Amniotic stem cell (primary cell): ENCODE results near the gene MUC6.
"Not testable (repeated sequence)": the region's sequence is repeated elsewhere in the genome, so short reads cannot be mapped to it uniquely, and the experiment has no call there.

Experiments
- DNase-seq: peaks from one replicate; lab custom pipeline; 2025; lab: John Stamatoyannopoulos, UW

MUC6 gene

GRCh38 chr11:986270-986951 lies 50.1 kb downstream of the MUC6 start:
- DNase-seq, result no peak

- DNase-seq, result no peak
These were observed 50.7 kb downstream of the MUC6 start for GRCh38 chr11:985848-986247.

DNA sequence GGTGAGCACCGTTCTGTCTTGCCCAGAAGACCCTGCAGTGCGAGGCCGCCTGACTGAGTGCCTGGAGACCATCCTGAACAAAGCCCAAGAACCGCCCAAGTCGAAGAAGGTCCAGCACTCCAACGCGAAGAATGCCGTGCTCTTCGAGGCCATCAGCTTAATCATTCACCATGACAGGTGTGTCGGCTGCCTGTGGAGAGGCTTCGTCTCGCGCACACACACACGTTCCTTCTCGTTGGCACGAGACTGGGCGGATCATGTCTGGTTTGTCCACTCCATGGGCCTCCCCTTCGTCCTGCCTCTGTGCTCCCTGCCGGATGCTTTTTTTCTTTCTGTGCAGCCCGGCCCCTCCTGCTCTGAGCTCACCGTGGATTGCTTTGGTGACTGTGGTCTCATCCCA lies 51.1 kb downstream of the MUC6 start:
- no peak for DNase-seq

DNA sequence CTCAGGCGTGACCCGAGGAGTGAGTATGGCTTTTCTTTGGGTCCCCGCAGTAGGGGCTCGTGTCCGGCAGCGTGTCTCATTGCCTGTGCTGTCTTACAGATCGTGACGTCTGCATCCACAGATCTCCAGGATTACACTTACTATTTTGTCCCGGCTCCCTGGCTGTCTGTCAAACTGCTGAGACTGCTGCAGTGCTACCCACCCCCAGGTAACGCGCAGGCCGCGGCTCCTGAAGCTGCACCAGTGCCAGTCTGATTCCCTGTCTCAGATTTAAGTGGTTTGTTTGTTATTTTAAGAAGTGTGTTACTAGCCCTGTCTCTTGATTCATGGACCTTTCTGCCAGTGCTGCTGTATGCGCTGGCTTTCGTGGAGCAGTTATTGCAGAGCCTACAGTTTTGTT lies 52.0 kb downstream of the MUC6 start:
- no peak for DNase-seq

DNA sequence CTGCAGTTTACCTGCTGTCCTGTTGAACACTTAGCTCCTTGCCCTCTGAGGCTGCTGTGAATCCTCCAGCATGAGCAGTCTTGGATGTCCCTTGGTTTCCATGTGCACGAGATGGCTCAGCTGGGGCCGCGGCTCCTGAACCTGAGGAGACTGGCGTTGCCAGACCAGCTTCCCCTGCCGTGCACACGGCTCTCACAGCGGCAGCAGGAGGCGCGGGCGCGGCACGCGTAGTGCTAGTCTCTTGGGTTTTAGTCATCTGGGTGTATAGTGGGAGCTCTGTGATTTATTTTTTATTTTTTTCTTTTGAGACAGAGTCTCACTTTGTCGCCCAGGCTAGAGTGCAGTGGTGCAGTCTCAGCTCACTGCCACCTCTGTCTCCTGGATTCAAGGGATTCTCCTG lies 54.8 kb downstream of the MUC6 start:
- DNase-seq, result no peak

DNA sequence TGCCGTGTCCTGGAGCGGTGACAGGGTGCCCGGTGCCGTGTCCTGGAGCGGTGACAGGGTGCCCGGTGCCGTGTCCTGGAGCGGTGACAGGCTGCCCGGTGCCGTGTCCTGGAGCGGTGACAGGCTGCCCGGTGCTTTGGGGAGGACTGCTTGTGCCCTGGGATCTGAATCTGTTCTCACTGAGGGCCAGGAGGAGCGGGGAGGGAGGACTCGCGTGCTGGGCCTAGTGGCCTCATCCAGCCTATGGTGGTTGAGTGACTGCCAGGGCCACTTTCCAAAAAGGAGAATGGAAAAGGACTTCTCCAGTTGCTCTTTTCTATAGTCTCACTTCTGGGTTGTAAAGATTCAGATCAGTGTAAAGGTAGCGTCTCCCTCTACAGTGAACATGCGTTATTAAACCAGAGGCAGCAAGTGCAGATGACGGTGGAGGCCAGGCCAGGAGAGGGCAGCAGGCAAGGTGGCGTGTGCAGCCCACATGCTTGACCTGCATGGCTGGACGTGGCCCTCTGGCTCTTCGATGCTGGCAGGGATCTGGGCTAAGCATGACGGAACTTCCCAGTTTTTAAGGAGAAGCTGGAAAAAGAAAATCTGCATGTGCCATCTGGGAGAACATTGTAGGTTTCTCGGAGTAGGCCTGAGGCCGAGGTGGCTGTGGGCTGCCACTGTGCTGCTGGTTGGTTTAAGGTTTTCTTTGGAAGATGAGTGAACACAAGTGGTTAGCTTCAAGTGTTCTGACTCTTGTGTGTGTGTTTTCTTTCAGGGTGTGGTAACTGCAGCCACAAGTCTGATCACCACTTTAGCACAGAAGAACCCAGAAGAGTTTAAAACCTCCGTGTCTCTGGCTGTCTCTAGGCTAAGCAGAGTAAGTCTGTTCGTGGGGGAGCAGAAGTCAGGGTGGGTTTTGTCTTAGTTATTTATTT lies 55.8 kb downstream of the MUC6 start:
- no peak for DNase-seq

DNA sequence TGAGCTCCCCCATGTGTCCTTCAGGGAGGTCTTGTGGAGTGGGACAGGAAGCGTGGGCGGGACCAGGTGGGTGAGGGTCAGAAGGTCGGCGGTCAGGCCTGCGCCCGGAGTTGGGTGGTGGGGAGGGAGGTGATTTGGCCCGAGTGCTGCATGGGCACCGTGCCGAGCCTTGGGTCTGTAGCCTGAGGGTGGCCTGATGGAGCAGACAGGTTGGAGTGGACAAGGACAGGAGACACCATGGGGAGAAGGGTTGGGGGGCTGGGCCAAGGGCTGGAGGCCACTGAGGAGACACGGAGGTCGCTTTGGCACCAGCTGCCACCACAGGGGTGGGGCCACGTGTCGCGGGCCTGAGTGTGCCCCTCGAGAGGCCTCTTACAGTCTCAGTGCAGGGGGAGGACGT lies 57.7 kb downstream of the MUC6 start:
- DNase-seq, result no peak

GRCh38 chr11:977830-978720 lies 58.4 kb downstream of the MUC6 start:
- no peak for DNase-seq

DNA sequence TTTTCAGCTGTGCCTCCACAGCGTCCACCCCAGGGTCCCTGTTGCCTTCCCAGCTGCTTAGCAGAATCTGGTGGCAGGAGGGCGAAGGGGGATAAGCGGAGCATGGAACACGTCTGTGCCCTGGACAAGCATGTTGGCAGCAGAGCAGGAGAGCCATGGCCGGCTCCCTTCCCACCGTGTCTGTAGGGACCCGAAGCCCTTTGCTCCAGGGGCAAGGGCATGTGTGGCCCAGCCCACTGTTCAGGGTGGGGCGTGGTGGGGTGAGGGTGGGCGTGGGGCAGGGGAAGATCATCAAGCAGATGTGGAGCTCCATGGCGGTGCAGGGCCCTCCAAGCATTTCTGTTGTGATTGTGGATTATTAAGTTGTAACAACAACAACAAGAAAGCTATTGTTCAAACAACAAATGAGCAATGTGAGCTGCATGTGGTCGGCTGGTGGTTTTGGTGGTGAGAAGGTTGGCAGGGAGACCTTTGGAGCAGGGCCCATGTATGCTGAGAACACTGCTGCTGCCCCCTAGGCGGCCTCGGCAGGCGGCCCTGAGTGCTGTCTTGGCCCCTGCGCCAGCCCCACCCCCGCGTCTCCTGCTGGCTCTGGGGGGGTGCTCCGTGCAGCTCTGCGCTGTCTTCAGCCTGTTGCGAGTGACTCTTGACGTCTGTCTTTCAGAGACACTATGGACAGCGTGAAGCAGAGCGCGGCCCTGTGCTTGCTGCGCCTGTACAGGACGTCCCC lies 59.9 kb downstream of the MUC6 start:
- no peak for DNase-seq

GRCh38 chr11:975827-976226 lies 60.7 kb downstream of the MUC6 start:
- DNase-seq, result no peak

DNA sequence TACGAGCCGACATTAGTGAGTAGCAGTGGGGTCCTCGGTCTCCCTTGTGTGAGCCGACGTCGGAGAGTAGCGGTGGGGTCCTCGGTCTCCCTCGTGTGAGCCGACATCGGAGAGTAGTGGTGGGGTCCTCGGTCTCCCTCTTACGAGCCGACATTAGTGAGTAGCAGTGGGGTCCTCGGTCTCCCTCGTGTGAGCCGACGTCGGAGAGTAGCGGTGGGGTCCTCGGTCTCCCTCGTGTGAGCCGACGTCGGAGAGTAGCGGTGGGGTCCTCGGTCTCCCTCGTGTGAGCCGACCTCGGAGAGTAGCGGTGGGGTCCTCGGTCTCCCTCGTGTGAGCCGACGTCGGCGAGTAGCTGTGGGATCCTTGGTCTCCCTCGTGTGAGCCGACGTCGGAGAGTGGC lies 61.1 kb downstream of the MUC6 start:
- not testable (repeated sequence) for DNase-seq

DNA sequence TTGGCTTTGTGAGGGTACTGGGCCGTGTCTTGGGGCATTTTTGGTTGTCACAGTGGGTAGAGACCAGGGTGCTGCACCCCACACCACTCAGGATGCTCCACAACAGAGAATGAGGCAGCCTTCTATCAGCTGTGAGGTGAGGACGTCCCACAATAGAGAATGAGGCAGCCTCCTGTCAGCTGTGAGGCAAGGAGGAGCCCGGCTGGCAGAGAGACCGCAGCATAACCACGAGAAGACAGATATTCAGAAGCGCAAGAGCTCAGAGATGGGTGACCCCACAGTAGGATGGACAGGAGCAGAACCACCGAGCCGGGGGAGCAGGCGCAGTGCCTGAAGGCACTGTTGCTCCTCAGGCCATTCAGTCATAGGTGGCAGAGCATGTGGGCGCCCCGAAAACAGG lies 63.3 kb downstream of the MUC6 start:
- no peak for DNase-seq

DNA sequence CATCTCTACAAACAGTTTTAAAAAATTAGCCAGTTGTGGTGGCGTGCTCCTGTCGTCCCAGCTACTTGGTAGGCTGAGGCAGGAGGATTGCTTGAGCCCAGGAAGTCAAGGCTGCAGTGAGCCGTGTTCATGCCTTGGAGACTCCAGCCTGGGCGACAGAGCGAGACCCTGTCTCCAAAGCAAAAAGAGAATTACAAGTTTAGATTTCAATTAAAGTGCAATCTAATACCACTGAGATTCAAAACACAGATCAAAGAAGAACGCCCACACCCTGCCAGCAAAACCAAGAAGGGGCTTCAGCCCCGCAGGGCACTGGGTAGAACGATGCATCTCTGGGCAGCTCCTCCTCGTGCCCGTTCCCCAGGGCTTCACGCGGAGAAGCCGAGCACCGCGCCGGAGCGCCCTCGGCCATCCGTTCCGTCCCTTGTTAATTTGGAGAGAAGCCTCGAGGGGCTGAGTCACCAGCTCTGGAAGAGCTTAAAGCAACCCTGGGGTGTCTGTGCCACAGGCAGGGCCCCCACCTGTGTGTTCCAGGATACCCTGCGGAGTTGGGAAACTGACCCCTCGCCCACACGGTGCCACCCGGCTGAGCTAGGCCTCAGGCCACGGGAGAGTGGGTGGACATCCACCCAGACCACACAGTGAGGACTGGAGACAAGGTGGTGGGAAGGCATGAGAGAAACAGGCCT lies 63.9 kb downstream of the MUC6 start:
- DNase-seq, result no peak

- DNase-seq, result no peak
These were observed 64.7 kb downstream of the MUC6 start for GRCh38 chr11:971731-972365.

DNA sequence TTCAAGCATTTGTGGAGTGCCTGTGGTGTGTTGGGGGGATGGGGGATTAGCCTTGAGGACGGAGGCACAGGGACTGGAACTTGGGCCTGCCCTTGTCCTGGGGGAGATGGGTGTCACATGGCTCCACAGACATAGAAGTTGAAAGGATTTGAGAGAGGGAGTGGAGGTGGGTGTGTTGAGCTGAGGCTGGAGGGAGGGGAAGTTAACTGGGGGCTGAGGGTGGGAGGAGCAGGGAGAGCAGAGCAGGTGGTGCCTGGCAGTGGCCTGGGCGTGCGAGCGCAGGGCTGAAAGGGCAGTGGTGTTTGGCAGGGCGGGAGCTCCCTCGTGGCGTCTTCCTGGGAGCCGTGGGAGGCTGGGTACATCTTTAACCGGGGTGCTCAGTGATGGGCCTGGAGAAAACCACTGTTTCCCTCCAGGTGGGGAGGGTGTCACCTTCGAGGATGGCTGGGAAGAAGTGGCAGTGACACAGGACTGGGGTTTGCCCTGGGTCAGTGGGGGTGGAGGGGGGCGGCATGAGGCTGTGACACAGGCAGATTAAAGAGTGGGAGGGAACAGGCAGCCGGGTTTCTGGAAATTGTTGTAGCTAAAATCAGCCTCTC lies 65.3 kb downstream of the MUC6 start:
- no peak for DNase-seq

GRCh38 chr11:970319-970871 lies 66.1 kb downstream of the MUC6 start:
- DNase-seq, result no peak

DNA sequence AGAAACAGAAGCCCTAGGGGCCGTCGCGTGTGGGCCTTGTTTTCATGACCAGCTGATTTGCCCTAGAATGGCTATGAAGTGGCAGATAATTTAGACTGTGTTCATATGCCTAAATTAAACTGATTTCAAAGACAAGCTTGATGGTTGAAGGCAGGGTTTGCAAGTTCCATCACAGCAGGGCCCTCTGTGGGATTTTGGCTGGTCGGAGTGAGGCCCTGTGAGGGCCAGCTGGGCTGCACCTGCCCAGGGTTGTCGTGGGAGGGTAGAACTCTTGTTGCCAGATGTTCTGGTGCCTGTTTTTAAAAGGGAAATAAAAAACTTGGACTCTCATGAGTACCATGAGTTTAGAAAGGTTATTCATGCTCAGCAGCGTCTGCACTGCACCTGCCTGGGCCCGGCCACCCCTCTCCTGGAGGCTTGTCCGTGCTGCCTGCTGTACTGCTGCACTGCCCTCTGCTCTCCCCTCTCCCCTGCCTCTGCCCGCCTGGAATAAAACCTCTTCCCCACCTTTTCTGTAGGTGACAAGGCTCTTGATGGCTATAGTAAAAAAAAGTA lies 66.8 kb downstream of the MUC6 start:
- DNase-seq, result no peak

DNA sequence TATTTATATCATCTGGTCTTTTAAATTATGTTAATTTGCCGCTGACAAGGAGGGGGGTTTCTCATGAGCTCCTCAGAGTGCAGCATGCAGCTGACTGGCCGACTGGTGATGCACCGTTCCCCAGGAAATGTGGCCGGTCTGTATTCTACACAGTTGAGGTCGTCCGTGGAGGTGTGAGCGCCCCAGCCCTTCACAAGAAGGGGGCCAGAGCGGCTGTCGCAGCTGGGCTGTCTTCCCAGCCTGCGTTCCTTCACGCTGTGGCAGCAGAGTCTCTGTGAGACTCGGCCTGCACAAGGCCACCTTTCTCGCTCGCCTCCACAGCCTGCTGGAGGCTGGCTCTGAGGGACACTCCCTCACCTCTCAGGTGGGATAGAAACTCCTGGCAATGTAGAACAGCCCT lies 67.7 kb downstream of the MUC6 start:
- DNase-seq, result no peak

DNA sequence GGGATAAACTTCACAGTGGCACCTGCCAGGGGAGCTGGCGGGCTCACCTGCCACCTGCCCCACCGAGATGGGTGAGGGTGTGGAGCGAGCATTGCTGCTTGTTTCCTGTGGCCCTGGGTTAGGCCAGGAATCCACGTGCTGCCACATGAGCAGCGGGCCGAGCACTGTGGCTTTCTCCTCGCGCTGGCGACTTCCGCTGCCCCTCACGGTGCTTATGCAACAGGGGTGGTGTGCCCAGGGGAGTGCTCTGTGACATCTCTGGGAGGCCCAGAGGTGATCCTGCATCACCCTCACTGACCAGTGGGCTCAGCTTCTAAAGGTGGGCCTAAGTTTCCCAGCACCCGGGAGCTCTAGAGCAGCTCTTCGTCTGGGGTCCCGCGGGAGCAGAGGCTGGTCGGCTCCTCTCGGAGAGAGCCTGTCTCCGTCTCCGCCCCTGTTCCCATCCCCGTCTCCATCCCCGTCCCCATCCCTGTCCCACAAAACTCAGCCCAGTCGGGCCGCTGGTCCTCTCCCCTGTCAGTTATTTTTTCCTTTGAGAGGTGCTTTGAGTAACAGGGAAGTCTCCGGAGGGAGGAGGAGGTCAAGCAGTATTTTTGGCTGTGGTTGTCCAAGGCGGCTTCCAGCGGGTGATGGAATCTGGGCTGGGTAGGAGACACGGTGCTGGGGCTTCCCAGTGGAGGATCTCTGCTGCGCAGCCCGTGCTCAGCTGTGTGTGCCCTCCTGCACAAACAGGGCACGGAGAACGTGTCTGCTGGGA lies 68.3 kb downstream of the MUC6 start:
- no peak for DNase-seq
